HG02759 (cell line): Measurements from ENCODE around the gene RPTN.

ENCODE experiments used
- ATAC-seq: cut with Tn5 transposase; IDR thresholded peaks from one replicate; pipeline ENCODE4 v1.9.1; 2021; ENCODE audit warnings: mild to moderate bottlenecking, moderate library complexity; ENCODE audit not compliant: unreplicated experiment

The RPTN gene, protein sequence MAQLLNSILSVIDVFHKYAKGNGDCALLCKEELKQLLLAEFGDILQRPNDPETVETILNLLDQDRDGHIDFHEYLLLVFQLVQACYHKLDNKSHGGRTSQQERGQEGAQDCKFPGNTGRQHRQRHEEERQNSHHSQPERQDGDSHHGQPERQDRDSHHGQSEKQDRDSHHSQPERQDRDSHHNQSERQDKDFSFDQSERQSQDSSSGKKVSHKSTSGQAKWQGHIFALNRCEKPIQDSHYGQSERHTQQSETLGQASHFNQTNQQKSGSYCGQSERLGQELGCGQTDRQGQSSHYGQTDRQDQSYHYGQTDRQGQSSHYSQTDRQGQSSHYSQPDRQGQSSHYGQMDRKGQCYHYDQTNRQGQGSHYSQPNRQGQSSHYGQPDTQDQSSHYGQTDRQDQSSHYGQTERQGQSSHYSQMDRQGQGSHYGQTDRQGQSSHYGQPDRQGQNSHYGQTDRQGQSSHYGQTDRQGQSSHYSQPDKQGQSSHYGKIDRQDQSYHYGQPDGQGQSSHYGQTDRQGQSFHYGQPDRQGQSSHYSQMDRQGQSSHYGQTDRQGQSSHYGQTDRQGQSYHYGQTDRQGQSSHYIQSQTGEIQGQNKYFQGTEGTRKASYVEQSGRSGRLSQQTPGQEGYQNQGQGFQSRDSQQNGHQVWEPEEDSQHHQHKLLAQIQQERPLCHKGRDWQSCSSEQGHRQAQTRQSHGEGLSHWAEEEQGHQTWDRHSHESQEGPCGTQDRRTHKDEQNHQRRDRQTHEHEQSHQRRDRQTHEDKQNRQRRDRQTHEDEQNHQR

DNA sequence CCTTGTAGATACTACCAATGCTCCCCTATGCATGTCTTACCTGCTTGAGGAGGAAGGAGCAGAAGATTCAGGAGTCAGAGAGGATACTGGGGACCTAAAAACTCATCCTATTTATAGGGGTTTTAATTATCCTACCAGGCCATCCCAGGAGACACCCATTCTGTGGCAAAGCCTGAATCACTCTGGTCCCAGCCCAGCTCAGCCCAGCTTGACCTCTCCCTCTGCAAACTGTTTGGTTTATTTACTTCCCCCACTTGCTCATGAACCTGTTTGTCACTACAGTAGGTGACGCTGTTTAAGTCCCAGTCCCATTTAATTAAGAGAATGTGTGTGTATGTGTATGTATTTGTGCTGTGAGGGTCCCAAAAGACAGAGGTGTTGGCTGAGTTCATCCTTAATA is at the start of gene RPTN:
Gene RPTN, minus strand, starts transcription at position 85 of the 400 bp plus-strand sequence. CDS start 1,339 bp downstream, outside the sequence.
- ATAC-seq = no peak

DNA sequence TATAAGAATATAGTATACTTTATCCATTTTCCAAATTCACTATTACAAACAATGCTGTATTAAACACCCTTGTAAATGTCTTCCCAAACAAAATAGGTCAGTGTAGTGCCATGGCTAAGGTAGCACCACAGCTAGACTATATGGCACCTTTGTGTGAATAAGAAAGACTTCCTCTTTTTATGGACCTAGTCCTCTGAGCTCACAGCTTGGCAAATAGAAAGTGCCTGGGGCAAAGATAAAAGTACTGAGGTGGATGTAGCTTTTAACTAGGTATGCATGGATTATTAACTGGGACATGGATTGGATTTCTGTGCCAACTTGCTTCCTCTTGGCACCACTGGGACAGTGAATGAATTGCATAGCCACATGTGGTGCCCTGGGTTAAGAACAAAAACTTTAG is 40.0 kb upstream of the RPTN start:
- ATAC-seq = no peak

DNA sequence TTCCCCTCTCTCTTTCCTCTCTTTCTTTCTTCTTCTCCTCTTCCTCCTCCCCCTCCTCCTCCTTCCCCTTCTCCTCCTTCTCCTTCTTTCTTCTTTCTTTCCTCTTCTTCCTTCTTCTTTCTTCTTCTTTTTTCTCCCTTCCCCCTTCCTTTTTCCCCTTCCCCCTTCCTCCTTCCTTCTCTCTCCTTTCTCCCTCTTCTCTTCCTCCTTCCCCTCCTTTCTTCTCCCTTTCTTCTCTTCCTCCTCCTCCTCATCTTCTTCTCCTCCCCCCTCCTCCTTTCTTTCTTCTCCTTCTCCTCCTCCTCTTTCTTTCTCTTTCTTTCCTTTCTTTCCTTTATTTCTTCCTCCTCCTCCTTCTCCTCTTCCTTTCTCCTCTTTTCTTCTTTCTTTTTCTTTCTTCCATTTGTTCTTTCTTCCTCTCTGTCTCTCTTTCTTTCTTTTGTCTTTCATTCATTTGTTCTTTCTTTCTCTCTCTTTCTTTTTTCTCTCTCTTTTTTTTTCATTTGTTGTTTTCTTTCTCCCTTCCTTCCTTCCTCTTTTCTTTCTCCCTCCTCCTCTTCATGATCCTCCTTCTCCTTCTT is 38.4 kb upstream of the RPTN start:
- no peak for ATAC-seq

DNA sequence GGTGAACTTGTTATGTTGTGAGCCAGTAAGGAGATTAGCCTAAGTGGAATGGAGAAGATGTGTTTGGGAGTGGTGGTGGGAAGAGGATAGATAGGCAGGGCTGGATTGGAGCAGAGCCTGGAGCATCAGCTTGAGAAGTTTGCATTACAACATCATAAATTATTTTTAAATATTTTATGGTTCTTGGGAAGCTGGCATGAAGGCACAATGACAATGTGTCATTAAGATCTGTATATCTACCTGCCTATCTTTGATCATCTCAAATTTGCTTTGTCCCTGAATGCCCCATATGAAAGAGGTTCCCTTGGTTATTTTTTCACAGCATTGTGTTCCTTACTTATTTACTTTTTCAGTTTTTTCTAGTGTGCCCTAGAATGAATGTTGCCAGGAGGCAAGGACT is 32.7 kb upstream of the RPTN start:
- no peak for ATAC-seq

DNA sequence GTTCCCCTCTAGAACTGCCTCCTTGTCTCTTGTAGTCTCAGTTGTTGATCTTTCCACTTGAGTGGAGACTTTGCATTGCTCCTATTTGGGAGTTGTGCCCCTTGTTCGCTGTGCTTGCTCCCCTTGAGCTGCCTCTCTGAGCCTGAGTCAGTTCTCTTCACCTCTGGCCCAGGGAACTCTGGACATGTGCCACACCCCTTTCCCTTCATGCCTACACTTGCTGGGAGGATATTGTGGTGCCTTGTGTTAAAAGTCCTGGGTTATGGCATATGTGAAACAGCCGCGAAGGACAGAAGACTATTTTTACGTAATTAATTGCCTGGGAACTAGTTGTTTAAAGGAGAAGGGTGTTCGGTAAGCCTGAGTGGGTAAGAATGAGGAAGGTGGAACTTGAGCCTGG is 32.2 kb upstream of the RPTN start:
- ATAC-seq = no peak

DNA sequence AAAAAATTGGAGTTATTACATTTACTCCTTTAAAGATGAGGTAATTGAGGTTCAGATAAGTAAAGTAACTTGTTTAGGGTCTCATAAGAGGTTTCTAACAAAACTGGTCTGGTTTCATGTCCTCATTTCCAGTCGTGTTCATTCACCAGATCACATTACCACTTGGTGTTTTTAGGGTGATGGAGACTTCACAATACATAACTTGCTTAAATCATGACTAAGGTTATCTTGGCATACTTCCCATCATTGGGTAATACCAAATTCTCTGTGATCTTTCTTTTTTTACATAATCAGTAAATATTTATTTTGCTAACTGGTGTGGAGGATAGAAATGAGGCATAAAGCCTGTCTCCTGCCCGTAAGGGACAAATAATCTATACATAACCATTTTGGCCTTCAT is 31.6 kb upstream of the RPTN start:
- ATAC-seq = no peak

DNA sequence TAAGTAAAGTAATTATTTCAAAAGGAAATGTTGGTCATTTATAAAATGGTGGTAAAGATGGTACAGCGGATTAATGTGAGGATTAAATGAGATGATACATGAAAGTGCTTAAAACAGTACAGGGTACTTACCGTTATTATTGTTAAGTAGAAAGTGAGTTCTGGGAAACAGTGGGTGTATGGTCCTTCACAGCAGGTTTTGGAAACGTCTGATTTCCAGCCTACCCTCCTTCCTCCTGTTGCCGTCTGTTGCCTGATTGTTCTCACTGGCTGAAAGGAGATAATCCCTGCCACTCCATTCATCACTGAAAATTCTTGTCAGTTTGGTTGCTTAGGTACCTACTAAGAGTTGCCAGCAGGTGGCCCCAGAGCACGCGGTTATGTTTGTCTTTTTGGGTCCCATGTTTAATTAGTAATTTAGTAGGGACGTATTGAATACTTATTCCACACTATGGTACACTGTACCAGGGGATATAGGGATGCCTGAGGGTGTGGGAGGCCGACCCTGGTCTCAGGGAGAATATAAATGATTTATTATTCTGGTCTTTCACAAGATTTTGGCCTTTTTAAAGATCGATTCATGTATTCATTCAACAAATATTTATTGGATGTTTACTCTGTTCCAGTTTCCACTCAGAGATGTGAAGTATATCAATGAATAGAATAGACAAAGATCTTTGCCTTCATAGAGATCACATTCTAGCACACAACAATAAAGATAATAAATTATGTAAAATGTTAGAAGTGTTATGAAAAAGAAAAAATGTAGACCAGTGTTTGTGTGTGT is 30.8 kb upstream of the RPTN start:
- peak; percentile 53 for ATAC-seq

DNA sequence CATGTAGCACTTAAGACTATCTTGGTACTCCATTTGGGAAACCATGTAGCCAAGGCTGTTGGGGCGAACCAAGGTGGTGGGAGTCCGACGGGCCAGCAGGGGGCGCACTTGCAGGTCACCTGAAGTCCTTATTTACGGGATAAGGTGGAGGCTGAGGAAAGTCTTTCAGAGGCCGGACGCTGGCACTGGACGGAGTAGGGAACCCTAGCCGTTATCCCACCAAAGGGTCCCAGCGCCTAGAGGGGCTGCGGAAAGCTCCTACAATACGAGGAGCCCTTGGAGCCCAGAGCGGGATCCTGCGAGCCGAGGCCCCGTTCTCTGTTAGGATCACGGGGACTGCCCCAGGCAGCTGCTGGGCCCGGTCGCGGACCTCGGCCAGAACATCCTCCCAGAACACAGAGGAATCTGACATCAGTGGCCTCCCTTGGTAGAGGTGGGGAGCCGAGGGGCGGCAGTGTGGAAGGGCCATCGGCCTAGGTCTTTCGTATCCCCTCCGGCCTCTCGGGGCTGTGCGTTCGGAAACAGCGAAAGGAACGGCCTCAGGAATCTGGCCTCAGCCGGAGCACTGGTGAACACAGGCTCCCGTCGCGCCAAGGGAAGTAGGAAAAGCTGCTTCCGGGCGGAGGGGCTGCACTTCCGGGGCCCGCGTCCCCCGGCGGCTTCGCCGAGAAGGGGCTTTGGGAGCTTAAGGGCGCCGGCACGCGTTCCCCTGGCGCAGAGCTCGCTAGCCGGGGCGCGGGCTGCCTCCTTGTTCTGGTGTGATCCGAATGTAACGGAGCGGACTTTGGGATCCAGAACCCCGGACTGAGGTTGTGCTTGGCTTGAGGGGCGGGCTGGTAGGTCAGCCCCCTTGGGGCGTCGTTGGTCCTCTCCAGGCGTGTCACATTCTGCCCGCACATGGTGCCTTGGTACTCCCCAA is 29.9 kb upstream of the RPTN start:
- no peak for ATAC-seq

DNA sequence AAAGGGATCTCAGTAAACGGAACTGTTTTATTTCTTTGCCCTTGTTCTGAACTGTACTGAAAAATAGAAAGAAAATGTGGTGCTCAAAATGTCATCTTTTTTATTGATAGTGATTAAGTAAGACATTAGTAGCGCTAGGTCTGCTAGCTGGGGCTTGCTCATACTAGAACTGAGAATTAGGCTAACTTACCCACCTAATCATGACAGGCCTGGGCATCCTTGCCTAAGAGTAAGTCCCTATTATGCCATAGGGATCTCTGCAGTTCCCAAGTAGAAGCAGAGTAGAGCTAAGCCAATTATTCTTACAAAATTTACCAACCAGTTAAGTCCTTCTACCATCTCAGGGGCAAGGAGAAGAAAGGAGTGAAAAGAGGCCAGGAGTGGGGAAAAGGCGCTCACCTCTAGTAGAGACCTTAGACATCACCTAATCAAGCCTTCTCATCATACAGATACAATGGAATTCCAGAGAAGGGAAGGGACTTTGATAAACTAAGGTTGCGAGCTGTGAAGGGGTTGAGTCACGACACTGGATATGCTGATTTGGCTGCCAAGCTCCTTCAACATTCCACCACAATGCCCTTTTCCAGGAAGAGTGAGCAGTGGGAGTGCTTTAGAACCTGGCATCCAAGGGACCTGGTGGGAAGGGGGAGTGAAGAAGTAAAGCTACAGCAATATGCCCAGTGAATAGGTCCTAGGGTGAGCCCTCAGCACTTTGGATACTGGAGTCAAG is 27.7 kb upstream of the RPTN start:
- ATAC-seq = no peak

DNA sequence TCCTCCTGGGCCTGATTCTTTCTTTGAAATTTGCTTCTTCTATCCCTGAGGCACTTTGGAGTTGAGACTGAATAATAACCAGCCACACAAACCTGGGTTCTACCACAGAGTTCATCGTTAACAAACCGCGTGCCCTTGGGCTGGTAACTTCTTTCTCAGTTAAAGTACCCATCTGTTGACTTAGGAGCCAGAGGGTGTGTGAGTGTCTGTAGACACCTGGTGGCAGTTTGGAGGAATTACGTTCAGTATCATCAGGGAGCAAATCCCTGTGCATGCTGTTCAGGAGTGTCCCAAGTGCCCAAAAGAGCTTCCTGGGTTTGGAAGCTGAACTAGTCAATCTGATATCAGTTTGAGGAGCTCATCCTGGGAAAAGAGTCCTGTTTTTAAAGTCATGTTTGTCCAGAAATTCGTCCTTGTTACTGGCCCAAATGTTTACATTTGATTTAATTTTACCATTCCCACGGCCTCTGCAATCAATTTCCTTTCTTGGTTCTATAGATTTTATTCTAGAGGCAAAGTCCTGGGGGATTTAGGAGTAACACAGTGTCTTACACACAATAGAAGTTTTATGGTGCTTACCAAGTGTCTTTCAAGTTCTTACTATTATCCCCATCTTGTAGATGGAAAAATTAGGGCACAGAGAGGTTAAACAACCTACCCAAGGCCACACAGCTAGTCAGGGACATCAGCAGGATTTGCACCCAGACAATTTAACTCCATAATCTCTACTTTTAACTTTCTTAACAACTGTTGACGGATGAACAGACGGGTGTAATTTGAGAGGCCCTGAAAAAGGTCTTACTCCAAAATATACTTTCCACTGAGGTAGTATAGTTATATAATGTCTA is 26.7 kb upstream of the RPTN start:
- no peak for ATAC-seq

DNA sequence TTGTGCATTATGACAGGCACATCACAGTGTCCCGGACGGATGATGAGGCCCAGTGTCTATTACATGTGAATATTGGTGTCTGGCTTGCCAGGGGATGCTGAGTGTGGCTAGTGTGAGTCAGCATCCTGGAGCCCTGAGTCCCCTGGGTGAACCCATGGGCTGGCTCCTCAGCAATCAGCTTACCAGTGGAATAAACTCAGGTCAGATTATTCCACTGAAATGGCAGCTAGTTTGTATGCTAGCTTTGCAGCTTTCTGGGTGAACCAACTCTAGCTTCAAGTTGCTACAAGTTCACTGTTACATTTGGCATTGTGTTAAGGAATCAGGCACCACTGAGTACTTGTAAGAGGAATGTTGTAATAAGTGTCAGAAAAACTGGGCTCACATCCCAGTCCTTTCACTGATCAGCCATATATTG is 23.9 kb upstream of the RPTN start:
- ATAC-seq = no peak

DNA sequence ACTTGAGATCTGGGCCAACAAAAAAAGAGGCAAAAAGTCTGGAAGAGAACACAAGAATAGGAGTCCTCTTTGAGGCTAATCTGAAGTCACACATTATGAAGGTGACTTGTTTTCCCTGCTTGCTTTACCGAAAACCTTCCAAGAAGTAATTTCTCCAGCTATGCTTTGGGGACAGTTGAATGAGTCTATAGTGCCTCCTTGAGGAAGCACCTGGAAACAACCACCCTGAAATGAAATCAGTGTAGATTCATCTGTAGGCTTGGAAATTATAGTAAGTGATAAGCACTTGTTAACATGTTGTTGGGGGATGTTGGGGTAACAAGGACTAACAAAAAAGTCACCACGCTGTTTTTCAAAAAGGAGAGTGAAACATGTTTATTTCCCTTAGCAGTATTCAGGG is 23.4 kb upstream of the RPTN start:
- no peak for ATAC-seq

DNA sequence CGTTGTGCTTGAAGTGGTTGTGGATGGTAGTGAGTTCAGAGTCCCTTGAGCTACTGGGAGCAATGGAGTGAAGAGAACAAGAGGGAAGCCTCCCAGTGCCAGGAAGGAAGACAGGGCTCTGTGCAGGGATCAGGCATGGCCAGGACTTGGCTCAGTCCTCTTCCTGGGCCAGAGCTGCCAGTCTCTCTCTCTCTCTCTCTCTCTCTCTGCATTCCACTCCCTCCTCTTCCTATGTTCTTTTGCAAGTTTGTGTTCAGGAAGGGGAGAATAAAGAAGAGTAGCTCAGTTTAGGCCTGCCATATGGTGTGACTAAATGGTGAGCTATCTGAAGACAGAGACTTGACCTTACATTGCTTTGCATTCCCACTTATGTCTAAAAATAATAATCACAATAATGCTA is 20.5 kb upstream of the RPTN start:
- no peak for ATAC-seq

DNA sequence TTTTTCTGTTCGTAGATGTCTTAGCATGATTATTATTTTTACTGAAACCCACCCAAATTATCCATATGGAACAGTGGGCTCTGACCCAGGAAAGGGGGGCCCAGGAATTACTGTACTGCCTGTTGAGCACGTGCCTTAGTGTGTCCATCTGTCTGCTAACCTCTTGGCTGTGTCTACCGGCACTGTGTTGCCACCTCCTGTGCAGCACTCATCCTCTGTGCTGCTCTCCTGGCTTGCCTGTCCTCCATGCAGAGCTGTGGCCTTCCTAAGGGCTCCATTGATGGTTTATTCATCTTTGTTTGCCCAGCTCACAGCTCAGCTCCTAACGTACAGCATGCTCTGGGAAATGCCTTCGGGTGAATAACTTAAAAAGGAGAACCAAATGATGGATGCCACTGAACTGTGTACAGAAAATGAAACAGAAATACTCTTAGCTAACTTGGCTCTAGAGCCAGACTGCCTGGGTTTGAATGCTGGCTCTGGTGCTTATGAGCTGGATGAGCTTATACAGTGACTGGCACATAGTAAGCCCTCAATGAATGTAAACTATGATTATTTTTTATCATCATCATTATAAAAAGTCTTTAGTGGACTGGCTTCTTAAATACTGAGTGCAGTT is 11.4 kb upstream of the RPTN start:
- ATAC-seq = no peak

DNA sequence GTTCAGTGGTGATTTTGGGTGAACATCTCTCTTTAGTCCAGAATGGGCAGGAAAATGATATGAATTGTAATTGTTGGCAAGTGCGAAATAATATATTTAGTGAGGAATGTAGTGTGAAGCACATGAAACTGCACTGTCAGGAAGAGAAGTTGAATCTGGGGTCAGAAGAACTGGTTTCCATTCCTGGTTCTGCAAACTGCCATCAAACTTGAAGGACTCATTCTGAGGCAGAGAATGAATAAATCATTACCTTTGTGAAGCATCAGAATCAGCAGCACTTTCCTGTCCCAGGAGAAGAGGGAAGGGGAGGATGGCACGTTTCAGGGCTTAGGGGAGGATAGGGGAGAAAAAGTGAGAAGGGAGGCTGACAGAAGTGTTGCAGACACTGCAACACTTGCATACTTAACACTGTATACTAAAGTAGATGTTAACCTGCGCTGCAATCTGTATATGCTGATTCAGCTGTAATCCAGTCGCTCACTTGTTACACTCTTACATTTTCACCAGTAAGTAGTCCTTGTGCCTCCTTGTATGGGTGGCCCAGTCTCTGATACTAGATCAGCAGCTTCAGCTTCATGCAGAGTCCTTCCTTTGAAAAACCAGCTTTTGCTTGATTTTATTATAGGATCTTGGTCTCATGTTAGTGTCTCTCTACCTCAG is 10.5 kb upstream of the RPTN start:
- no peak for ATAC-seq

DNA sequence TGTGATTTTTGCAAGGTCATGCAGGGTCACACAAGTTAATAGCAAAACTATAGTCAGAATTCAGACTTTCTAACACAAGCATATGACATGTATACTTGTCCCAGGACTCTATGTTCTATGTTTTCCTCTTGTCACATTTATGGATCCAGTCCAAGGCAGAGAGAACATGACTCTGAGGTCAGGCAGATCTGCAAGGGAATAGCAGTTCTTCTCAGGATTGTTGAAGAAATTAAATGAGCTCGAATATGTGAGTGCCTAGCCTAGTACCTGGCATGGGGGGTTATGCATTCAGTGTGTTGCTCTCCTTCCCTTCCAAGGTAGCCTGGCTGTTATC is 9.5 kb upstream of the RPTN start:
- ATAC-seq = no peak

DNA sequence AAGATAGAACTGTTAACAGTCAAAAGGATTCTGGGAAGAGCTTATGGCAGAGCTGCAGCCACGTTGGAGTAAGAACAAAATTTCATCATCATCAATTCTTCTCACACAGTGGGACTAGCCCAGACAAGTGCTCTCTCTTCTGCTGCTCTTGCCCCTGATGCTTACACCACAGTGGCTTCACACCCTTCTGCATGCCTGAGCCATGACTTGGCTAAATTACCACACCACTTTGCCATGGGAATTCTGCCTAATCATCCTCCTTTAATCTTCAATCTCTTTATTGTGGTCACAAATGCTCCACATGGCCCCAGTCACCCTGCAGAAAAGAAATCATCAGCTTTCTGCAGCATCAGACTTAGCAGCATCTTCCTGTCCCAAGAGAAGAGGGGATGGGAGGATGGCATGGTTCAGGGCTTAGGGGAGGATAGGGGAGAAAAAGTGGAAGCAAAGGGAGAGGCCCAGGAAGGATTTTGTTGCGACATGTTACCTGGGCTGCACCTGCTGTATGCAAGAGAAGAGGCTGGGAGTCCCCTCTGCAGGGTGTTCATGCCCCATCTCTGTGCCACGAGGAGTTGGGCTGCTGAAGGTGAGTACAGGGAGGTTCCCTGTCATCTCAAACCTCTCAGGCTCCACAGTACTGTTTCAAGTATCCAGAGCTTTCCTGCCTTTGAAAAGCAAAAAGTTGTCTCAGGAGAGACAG is 9.0 kb upstream of the RPTN start:
- no peak for ATAC-seq
